ENCODE results near the gene NME5. TPM values are rescaled to one million over a fixed set of nuclear protein-coding genes. Genes with fewer than 3 reads are reported as not detected.
"Not testable (repeated sequence)": the region's sequence is repeated elsewhere in the genome, so short reads cannot be mapped to it uniquely, and the experiment has no call there.

NME5 gene
- not detected for polyA plus RNA-seq (2012; ENCODE audit: insufficient read depth, insufficient read length)

- no peak within 1 kb of the TSS for H3K4me3 ChIP-seq (ENCODE audit: low read length)
- DNase-seq (ENCODE audit: low read depth, low spot score), result no peak
Observed at GRCh38 chr5:138138949-138139780, at the start of gene NME5. Gene NME5 (minus strand): TSS chr5:138139428. CDS start chr5:138138780, 648 bp downstream.

GRCh38 chr5:138188626-138189025 is 49.4 kb upstream of the NME5 start:
- no peak overlapping the region for H3K4me3 ChIP-seq (ENCODE audit: low read length)
- no peak for DNase-seq (ENCODE audit: low read depth, low spot score)

GRCh38 chr5:138186002-138186447 is 46.8 kb upstream of the NME5 start:
- DNase-seq (ENCODE audit: low read depth, low spot score), result no peak
- no peak overlapping the region for H3K4me3 ChIP-seq (ENCODE audit: low read length)

GRCh38 chr5:138182808-138183207 is 43.6 kb upstream of the NME5 start:
- no peak overlapping the region for H3K4me3 ChIP-seq (ENCODE audit: low read length)
- no peak for DNase-seq (ENCODE audit: low read depth, low spot score)

GRCh38 chr5:138180841-138181240 is 41.6 kb upstream of the NME5 start:
- no peak for DNase-seq (ENCODE audit: low read depth, low spot score)
- H3K4me3 ChIP-seq (ENCODE audit: low read length), result no peak overlapping the region

- H3K4me3 ChIP-seq (ENCODE audit: low read length), result peak overlapping the region; percentile 95
- peak; percentile 71 for DNase-seq (ENCODE audit: low read depth, low spot score)
Observed at GRCh38 chr5:138180183-138180782, 41.1 kb upstream of the NME5 start.

GRCh38 chr5:138179277-138179857 is 40.1 kb upstream of the NME5 start:
- no peak for DNase-seq (ENCODE audit: low read depth, low spot score)

GRCh38 chr5:138178516-138179276 is 39.5 kb upstream of the NME5 start, which contains the start of the genes BRD8 and KIF20A:
Gene BRD8 (minus strand): TSS chr5:138178630. CDS start chr5:138178614, 16 bp downstream.
Gene KIF20A (plus strand): TSS chr5:138179112. CDS start chr5:138179681, 569 bp downstream.
- H3K4me3 ChIP-seq (ENCODE audit: low read length), result peak within 1 kb of the TSS; percentile 95
- peak; percentile 95 for DNase-seq (ENCODE audit: low read depth, low spot score)

More at GRCh38 chr5:138179277-138179857, 40.1 kb upstream of the NME5 start:
- peak overlapping the region; percentile 95 for H3K4me3 ChIP-seq (ENCODE audit: low read length)

GRCh38 chr5:138177941-138178515 is 38.8 kb upstream of the NME5 start:
- DNase-seq (ENCODE audit: low read depth, low spot score), result no peak
- H3K4me3 ChIP-seq (ENCODE audit: low read length), result peak overlapping the region; percentile 95

- H3K4me3 ChIP-seq (ENCODE audit: low read length), result no peak overlapping the region
- DNase-seq (ENCODE audit: low read depth, low spot score), result no peak
Observed at GRCh38 chr5:138170299-138170698, 31.1 kb upstream of the NME5 start.

GRCh38 chr5:138169124-138169523 is 29.9 kb upstream of the NME5 start:
- DNase-seq (ENCODE audit: low read depth, low spot score), result no peak

GRCh38 chr5:138163721-138164120 is 24.5 kb upstream of the NME5 start:
- H3K4me3 ChIP-seq (ENCODE audit: low read length), result no peak overlapping the region
- DNase-seq (ENCODE audit: low read depth, low spot score), result no peak

More at GRCh38 chr5:138169124-138169523, 29.9 kb upstream of the NME5 start:
- H3K4me3 ChIP-seq (ENCODE audit: low read length), result no peak overlapping the region

- DNase-seq (ENCODE audit: low read depth, low spot score), result no peak
- H3K4me3 ChIP-seq (ENCODE audit: low read length), result no peak overlapping the region
Observed at GRCh38 chr5:138160706-138161105, 21.5 kb upstream of the NME5 start.

- H3K4me3 ChIP-seq (ENCODE audit: low read length), result no peak overlapping the region
- DNase-seq (ENCODE audit: low read depth, low spot score), result no peak
Observed at GRCh38 chr5:138159666-138160065, 20.4 kb upstream of the NME5 start.

GRCh38 chr5:138157626-138158025 is 18.4 kb upstream of the NME5 start:
- H3K4me3 ChIP-seq (ENCODE audit: low read length), result no peak overlapping the region
- DNase-seq (ENCODE audit: low read depth, low spot score), result no peak

- not testable (repeated sequence) for DNase-seq (ENCODE audit: low read depth, low spot score); H3K4me3 ChIP-seq (ENCODE audit: low read length)
Observed at GRCh38 chr5:138155977-138156376, 16.7 kb upstream of the NME5 start.

- H3K4me3 ChIP-seq (ENCODE audit: low read length), result no peak overlapping the region
- no peak for DNase-seq (ENCODE audit: low read depth, low spot score)
Observed at GRCh38 chr5:138149530-138149929, 10.3 kb upstream of the NME5 start.

GRCh38 chr5:138148811-138149210 is 9.6 kb upstream of the NME5 start:
- no peak overlapping the region for H3K4me3 ChIP-seq (ENCODE audit: low read length)
- no peak for DNase-seq (ENCODE audit: low read depth, low spot score)

GRCh38 chr5:138143578-138143977 is 4.3 kb upstream of the NME5 start:
- not testable (repeated sequence) for DNase-seq (ENCODE audit: low read depth, low spot score)

More at GRCh38 chr5:138143578-138143977, 4.3 kb upstream of the NME5 start:
- not testable (repeated sequence) for H3K4me3 ChIP-seq (ENCODE audit: low read length)
